HG03460 (cell line): ENCODE data around the gene MIOX.
"Not testable (repeated sequence)": the region's sequence is repeated elsewhere in the genome, so short reads cannot be mapped to it uniquely, and the experiment has no call there.

Experiments
- ATAC-seq: cut with Tn5 transposase; IDR thresholded peaks from one replicate; pipeline ENCODE4 v1.9.1; 2021; ENCODE audit not compliant: unreplicated experiment

Gene MIOX

GRCh38 chr22:50528682-50529415, 42.2 kb downstream of the MIOX start:
- ATAC-seq: no peak

DNA sequence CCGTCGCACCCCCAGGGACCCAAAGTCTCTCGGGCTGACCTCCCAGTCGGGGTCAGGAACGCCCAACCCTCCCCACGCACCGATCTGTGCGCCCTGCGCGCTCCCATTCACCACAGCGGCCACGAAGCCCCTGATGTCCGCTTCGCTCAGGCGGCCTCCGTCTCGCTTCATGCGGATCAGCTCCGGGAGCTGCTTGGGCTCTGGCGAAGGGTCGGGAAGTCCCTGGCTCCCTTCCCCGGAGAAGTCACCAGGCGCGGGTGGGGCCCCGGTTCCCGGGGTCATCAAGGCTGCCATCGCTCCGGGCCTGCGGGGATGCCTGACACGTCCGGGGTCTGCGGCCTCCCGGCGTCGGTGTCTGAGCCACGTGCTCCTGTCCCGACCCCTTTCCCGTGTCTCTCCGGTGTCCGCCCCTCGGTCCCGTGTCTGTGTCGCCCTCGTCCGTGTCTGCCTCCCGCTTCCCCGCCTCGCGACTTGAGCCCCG, 42.8 kb downstream of the MIOX start:
- ATAC-seq: no peak

- peak; percentile 19 for ATAC-seq
Measured at GRCh38 chr22:50529897-50530579, 43.4 kb downstream of the MIOX start, which contains the start of gene TYMP. Gene TYMP (minus strand): TSS chr22:50530012. CDS start chr22:50529709, 303 bp downstream.

DNA sequence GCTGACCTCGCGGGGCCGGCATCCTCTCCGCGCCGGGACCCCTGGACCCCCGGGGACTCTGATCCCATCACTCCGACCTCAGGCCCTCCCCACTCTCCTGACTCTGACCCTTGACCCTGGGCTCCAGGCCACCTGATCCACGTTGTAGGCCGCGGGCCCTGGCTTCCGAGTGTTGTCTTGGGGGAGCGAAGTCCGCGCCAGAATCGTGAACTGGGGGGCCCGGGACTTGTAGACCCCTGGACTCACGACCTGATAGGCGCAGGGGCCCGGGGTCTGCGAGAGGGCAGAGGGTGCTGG, 43.9 kb downstream of the MIOX start:
- no peak for ATAC-seq

DNA sequence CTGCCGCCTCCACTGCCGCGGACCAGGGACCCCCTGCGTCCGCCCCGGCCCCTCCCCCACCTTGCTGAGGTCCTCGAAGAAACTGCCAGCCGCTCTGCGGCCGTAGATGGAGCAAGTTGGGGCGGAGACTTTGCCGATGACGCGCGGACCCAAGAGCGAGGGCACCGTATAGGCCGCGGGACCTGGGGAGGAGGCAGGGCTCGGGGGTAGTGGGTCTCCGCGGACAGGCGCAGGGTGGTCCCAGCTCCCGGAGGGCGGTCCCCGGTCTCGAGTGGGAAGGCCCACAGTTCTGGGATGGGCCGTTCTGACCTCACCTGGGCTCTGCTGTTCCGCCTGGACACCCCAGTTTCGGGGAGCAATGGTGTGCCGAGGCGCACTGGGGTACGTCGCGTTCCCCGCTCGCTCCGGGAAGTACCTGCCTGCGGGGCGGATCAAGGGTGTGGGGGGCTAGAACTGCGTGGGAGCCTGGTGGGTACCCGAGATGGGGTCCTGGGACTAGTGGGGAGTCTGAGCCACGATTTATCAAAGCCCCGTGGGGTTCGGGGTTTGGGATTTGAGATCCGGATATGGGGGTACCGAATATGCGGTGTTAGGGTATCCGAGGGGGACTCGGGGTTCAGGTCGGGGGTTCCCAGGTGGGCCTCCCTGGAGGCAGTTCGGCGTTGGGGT, 44.4 kb downstream of the MIOX start:
- ATAC-seq: no peak

GRCh38 chr22:50531546-50531961, 44.9 kb downstream of the MIOX start:
- ATAC-seq: no peak

- no peak for ATAC-seq
Measured at GRCh38 chr22:50531962-50532674, 45.5 kb downstream of the MIOX start.

GRCh38 chr22:50532824-50533796, 46.5 kb downstream of the MIOX start:
- ATAC-seq: no peak

- ATAC-seq: not testable (repeated sequence)
Measured at GRCh38 chr22:50533856-50534711, 47.4 kb downstream of the MIOX start.

- no peak for ATAC-seq
Measured at GRCh38 chr22:50535113-50535512, 48.5 kb downstream of the MIOX start.

- ATAC-seq: no peak
Measured at GRCh38 chr22:50536226-50536625, 49.6 kb downstream of the MIOX start.

DNA sequence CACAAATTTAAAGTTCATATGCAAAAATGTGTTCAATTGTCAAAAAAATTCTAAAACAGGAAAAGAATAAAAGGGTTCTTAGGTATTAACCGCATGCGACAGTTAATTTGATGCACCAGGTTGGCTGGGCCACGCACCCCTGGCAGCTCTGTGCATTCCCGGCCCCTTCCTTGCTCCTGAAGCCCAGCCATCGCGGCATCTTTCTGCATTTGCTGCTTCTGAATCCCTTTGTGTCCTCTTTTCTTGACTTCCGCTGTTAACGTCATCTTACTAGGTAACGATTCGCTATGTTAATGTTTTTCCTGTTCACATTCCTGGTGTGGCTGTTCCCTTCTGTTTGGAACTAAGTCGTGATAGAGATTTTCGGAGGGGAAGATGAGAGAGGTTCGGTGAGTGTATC, 51.1 kb downstream of the MIOX start:
- ATAC-seq: no peak
